ENCODE measurements around the gene MOB3B.
"Not testable (repeated sequence)": the region's sequence is repeated elsewhere in the genome, so short reads cannot be mapped to it uniquely, and the experiment has no call there.

MOB3B gene

DNA sequence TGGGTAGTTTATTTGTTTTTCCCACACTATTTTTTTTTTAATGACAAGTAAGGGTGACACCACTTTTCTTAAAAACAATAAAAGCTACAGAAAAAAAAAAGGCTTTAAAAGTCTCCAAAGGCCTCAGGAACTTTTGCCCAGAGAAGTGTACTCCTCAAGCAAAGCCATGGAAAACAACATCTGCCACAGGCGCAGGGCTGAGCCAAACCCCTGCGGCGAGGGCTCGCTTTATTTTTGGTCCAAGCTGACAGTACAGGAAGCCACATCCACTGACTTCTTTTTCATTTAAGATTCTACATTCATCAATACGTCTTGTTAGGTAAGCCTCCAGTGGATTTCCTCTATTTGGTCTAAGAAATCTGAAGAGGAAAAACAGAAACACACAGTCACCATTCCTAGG is 57.4 kb downstream of the MOB3B start:
- DNase-seq = no peak

DNA sequence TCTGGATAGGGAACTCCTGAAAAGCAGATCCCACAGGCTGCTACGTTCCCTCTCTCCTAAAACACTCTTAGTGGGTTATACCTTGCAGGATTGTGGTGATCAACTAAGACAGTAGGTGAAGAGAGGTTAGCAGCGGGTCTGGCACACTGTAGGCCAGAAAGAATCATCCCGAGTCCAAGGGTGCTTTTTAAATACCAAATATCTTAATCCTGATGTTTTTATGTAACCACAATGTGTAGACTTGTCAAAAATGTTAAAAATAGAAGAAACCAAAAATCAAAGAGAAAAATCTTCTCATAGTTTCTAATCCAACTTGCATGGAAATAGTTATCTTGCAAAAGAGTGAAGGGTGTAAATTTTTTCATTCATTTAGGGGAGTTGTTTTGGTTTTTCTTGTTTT is 57.8 kb downstream of the MOB3B start:
- no peak for DNase-seq

DNA sequence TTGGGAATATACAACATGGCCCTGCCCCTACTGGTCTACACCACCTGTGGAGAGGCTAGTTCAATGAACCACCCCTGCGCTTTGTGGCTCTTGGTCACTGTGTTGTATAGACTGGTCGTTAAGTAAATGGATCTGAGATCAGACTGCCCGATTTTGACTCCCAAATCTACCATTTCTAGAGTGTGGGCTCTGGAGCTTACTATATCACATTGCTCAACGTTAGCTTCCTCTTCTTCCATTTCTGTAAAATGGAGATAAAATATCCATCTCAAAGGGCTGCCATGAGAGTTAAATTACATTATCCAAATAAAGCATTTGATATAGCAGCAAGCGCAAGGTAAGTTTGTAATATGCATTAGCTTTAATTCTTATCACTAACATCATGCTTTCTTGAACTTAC is 58.2 kb downstream of the MOB3B start:
- no peak for DNase-seq

DNA sequence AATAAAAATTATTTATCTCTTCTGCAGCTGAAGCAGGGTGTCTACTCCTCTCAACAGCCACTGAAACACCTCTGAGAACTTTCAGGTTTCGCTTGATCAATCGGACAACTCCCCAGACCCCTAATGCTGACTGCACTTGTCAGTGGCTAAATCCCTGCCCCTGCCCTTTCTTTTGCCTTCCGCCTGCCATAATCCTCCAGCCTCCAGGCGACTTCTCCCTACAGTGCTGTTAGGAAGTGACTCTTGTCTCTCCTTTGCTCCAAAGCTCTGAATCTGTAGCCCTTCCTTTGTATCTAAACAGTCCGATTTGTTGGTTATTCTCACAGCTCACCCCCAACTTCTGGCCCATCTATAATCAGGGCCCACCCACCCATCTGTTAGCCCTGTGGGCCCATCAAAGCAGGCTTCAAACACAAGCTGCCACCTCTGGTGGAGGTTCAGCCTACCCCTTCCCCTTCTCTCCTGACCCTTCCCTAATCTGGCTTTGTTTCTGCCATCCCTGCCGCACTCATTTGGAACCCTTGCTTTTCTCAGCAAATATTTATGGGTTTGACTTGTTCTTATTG is 59.2 kb downstream of the MOB3B start:
- no peak for DNase-seq

GRCh38 chr9:27469550-27469949 is 60.1 kb downstream of the MOB3B start:
- DNase-seq = no peak

DNA sequence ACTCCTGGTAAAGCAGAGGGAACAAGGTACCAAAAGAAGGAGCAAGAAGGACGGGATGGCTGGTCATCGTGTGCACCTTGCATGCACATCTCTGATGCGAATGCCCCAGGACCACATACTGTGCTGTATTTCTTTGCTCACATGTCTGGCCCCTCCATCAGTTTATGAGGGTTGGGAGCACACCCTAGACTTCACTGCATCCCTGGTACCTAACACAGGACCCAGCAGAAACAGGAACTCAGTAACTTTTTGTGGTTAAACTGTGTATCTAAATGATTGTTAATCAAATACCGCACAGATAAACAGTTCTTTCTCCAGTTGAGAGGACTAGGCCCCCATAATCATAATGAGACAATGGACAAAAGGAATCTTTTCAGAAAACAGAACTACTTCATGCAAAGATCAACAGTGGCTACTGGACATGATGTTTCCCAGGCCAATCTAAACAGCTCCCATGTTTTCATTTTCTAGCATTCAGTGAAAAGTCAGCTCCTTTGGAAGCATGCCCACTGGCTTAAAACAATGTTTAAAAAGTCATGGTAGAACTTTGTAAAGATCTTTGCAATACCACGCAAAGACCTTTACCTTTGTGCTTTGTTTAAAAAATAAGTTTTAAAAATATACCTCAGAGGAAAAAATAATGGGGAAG is 61.0 kb downstream of the MOB3B start:
- DNase-seq = no peak

GRCh38 chr9:27468000-27468399 is 61.6 kb downstream of the MOB3B start:
- DNase-seq = no peak

DNA sequence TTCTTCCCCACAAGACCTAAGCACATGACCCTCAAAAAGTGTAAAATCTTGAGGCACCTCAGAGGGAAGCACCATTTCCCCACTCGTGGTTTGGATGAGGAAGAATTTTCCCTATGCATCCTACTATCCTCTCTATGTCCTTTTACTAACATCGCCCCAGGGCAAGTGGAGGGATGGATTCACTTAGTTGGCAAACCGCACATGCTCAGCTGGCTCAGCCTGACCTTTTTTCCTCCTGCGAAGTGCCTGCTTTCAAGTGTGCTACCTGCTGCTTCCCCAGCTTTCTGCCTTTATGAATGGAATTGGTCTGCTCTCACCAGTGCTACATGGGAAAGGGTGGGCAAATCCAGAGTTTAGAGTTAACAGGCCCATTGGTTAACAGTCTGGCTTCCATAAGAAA is 62.1 kb downstream of the MOB3B start:
- DNase-seq = no peak

GRCh38 chr9:27466516-27466915 is 63.1 kb downstream of the MOB3B start:
- not testable (repeated sequence) for DNase-seq

GRCh38 chr9:27464950-27465349 is 64.7 kb downstream of the MOB3B start:
- not testable (repeated sequence) for DNase-seq

GRCh38 chr9:27462846-27463245 is 66.8 kb downstream of the MOB3B start:
- no peak for DNase-seq

- DNase-seq = no peak
Observed at GRCh38 chr9:27462434-27462833, 67.2 kb downstream of the MOB3B start.

DNA sequence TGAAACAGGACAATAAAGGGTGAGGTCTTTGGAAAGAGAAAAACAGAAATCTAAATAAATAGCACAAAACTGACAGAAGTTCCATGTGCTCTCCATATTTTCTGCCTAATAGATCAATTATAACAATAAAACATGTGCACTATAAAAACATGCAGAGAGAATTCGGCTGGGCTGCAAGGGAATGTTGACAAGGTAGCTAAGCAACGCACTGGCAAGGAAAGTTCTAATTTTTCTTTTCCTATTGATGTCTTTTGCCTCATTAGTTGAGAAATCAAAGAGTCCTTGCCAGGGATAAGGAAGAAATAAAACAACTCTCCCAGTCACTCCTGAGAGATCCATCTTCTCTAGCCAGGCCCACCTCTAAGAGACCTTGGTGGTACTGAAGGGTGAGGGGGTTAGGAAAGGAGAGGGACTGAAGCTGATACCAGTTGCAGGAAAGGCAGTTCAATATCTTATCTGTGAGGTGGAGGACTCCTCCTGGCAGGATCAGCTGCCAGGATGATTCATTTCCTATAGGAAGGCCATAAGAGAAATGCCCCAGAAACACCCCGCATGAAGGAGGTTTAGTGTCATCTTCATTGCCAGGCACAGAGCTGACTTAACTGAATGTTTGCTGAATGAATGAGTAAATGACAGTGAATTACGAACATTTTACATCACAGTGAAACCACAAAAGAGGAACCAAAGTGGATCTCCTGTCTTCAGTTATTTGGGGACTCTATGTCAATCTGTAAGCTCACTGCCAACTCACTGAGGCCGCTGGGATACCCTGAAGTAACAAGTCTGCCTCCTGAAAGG is 69.2 kb downstream of the MOB3B start:
- DNase-seq = no peak

GRCh38 chr9:27457445-27457844 is 72.2 kb downstream of the MOB3B start:
- no peak for DNase-seq

- DNase-seq = no peak
Observed at GRCh38 chr9:27453860-27454553, 75.6 kb downstream of the MOB3B start.

DNA sequence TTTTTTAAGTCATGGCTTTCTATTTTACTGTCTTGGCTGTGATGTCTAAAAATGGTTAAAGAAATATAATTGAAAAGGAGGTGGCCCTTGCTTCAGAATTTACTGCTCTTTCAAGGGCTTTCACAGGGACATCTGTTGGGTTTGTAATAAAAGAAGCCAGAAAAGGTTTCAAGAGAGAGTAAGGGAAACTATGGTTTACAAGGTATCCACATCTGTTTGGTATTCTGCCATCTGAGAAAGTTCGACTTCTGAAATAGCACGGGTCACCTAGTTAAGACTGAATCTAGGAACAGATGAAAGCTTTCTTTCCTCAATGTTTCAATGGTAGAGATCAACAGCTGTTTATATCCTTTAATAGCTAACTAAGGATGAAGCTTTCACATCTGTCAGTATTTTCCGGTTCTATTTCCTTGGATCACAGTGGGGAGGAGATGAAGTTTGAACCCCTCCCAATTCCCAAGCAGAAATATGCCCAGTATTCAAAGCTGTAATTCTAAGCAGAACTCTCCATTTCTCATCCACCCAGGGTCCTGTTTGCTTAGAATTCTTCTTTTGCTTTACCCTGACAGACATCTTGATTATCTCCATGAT is 78.3 kb downstream of the MOB3B start:
- no peak for DNase-seq

GRCh38 chr9:27450752-27451151 is 78.9 kb downstream of the MOB3B start:
- no peak for DNase-seq

- not testable (repeated sequence) for DNase-seq
Observed at GRCh38 chr9:27448356-27448755, 81.3 kb downstream of the MOB3B start.

GRCh38 chr9:27447031-27447683 is 82.5 kb downstream of the MOB3B start:
- DNase-seq = no peak

GRCh38 chr9:27445688-27446087 is 83.9 kb downstream of the MOB3B start:
- no peak for DNase-seq

- no peak for DNase-seq
Observed at GRCh38 chr9:27445057-27445595, 84.5 kb downstream of the MOB3B start.

GRCh38 chr9:27442464-27442863 is 87.2 kb downstream of the MOB3B start:
- no peak for DNase-seq

DNA sequence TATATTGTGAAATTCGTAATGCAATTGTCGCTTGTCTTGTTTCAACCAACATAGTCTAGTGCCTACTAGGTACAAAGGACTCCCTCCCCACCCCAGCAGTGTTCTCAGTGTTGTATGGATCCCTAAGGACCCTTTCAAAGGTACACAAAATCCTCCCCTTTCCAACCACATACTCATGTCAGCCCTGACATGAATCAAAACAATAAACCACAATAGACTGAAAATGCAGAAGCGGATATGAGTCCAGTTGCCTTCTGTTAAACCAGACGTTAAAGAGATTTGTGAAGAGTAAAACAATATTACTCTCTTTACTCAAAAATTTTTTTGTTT is 87.9 kb downstream of the MOB3B start:
- no peak for DNase-seq

All from CD4-positive, alpha-beta T cell treated with Interleukin-17A for 4 hours (primary cell).